Effector CD8-positive, alpha-beta T cell (primary cell): ENCODE results near the gene COPS4.
"Not testable (repeated sequence)": the region's sequence is repeated elsewhere in the genome, so short reads cannot be mapped to it uniquely, and the experiment has no call there.

Experiments
- DNase-seq: peaks from one replicate; lab custom pipeline; 2025; lab: John Stamatoyannopoulos, UW

The COPS4 gene

DNA sequence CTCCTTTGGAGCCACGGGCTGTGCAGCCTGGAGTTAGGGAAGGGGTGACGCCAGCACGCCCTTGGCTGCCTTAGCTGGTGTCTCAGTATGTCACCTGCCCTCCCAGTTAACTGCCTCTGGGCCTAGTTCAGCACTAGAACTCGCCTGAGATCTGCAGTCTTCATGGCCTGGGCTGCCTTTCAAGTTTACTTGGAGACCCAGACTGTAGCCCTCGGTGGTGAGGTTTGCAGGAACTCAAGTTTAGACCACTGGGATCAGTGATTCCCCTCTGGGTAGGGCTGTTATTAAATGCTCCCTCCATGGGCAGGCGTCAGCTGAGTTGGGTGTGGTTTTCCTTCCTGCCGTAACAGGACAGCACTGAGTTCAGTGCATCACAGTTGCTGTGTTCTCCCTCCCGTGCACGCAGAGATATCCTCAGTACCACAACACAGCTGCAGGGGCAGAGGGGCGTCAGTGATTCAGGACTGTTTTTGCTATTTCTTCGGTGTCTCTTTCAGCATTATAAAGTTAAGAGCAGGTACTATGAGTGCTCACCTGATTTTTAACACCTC, 49.0 kb downstream of the COPS4 start:
- peak; percentile 14 for DNase-seq

DNA sequence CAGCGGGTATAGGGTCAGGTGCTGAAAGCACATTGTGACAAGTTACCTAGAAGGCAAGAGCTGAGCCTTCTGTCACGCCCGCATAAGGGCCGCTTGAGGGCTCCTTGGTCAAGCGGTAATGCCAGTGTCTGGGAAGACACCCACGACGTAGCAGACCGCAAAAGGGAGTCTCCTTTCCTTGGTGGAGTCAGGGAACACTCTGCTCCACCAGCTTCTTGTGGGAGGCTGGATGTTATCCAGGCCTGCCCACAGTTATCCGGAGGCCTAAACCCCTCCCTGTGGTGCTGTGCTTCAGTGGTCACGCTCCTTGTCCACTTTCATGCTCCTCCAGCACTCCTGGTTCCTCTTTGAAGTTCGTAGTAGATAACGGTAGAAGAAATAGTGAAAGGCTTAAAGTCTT, 50.0 kb downstream of the COPS4 start:
- not testable (repeated sequence) for DNase-seq

DNA sequence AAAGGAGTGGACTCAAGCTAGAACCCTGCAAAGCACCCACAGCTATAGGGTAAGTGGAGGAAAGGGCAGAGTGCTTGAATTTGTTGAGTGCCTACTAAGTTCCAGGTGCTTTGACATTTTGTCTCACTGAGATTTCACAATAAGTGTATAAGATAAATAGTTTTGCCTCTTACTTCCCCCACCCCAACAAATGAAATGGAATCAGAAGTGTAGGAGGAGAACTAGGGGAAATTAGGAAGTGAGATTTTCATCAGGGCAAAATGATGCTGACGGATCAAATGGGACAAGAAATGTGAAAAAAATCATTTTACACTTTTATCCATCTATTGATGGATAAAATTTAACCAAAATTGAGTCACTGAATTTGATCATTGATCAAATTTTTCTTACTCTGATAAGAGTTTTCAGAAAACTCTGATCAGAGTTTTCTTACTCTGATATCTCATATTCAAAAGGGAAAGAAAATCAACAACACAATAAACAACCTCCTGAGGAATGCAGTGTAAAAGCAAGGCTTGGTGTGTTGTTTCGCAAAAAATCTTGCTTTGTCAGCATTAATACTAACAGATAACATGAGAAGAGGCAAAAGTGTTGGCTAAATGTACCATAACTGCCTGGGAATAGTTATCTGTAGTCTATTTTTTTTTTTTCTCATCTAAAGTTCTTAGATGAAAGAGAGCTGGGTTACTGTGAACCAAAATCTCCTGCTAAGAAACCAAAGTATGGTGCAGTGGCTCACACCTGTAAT, 54.6 kb downstream of the COPS4 start:
- no peak for DNase-seq

DNA sequence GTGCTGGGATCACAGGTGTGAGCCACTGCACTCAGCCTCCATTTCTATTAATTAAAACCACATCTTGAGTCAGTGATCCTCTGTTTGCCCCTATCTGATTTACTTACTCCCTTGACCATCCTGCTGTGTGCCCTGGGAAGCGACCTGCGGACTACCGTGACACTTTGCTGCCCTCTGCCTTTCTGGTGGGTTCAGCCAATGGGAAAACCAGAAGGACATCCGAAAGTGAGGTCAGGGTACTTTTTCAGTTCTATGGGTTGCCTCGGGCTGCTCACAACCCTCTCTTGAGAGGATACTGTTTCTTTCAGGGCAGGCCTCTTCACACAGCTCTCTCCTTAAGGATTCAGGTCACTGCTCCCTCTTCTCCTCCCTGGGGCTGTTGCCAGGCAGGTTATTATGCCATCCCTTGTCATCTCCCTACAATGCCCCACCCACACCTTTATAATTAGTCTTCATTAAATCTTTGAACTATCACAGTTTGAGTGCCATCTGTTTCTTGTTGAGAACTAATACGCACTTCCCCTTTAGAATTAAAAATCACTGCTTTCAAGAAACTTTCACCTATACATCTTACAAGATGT, 58.2 kb downstream of the COPS4 start:
- no peak for DNase-seq

DNA sequence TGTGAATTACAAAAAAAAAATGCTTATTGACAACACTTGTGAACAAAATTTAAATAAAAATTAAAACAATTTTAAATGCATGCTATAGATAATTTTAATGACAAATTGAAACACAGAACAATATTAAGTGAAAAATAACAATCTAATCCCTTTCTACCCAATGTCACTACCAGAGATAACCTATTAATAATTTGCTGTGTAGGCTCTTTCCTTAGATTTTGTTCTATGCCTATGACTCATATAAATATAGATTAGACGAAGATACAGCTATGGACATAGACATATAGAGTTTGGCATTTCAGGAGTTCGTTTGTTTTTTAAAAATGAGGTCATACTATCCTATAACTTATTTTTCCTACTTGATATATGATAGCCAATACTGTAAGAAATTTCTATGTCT, 61.4 kb downstream of the COPS4 start:
- no peak for DNase-seq

DNA sequence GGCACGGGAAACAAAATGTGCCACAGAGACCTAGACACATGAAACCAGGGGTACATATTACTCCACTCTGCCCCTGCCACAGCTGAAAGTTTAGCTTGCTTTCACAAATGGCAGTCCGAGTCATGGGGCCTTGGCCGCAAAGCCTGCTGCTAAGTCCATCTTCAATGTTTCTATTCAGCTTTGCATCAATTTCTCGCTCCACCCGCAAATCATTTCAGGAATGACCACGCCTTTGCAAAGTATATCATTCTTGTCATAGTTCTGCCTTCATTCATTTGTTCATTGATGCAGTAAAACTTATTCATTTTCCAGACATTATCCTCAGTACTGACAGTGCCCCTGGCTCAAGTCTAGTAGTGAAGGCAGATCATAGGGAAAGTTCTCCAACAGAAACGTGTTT, 70.0 kb downstream of the COPS4 start:
- DNase-seq: no peak

DNA sequence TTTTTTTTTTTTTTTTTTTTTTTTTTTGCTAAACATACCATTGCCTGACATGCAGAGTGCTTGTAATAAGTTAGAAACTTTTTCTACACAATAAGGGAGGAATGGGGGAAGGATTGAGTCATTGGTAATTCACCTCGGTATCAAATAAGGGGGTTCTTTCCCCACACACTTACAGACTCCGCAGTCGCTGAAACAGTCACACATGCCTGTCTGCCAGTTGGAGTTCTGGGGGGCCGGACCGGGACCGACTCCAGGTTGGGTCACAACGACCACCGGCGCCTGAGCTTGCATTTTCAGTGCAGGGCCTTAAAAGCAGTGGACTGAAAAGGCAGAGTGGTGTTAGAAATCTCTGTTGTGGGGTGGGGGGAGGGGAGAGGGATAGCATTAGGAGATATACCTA, 72.6 kb downstream of the COPS4 start:
- DNase-seq: peak; percentile 18

DNA sequence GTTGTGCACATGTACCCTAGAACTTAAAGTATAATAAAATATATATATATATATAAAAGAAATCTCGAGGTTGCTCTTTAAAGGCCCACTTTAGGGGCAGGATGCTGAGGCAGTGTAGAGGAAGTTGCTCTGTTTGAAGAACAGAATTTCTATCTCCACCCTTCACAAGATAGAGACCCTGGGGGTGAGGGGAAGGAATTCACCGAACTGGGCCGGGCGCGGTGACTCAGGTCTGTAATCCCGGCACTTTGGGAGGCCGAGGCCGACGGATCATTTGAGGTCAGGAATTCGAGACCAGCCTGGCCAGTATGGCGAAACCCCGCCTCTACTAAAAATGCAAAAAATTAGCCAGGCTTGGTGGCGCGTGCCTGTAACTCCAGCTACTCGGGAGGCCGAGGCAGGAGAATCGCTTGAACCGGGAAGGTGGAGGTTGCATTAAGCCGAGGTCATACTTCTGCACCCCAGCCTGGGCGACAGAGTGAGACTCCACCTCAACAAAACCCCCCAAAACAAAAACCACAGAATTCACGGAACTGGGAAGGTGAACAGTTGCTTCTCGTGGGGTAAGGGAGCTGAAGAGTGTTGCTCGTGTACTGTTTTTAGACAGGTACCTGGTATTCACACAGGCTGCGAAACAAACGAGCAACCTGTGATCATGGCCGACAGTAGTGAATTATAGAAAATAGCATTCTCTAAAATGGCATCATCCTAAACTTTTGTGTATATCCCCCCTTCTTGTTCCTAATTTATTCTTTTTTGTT, 73.3 kb downstream of the COPS4 start:
- DNase-seq: peak; percentile 7

DNA sequence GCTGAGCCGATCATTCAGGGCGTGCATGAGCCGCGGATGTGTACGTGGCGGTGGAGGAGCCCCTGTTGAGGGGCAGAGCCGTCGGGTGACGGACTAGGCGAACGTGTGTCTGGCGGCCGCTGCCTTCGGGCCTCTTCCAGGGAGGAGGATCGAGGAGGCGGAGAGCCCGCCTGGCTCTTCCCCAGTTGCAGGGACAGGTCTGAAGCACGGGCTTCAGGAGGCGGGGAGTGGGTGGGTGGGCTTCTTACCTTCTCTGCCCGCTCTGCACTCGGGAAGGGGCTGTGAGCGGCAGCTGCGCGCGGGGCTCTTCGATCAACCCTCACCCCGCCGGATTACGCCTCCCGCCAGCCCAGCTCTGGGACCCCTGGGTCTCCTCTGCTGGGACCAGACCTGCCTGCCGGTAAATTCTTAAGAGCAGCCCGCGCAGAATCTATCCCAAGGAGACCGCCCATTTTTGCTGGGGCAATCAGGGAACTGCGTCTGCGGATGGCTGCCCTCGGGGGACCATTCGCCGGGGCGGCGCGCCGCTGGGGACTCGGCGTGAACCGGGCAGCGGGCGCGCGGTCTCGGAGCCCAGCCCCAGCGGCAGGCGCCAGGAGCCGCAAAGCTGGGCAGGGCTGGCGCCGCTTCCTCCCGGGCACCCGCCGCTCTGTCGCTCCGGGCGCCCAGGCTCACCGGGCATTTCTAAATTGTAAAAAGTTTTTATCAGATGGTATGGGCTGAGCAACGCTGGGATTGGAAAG, 74.7 kb downstream of the COPS4 start:
- peak; percentile 4 for DNase-seq

DNA sequence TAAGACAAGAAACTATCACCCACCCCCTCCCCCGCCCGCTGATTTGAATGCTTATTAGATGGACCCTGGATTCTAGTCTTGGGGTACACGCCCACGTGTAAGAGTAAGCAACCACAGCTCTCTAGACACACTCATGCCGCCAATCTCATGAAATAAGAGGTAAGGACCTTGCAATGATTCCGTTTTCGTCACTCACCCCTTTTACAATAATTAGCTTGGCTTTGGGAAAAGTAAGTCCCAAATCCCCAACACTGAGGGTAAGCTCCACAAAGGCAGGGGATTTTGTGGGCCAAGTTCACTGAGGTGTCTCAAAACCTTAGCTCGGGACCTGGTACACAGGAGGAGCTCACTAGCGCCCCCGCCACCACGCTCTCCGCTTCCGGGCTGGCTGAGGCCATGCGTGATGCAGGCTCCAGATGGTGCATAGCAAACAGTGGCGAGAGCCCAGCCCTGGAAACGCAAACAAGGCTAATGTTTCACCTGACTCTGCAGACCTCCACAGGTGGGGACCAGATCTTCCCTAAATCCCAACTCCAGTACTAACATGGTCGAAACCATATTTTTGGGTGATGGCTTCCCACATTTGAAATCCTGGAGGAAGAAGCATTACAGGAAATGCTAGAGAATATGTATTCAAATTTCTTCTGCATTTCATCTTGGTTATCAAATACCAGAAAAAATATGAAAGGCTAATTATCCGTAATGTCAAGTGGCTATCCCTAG, 75.4 kb downstream of the COPS4 start:
- DNase-seq: peak; percentile 75

DNA sequence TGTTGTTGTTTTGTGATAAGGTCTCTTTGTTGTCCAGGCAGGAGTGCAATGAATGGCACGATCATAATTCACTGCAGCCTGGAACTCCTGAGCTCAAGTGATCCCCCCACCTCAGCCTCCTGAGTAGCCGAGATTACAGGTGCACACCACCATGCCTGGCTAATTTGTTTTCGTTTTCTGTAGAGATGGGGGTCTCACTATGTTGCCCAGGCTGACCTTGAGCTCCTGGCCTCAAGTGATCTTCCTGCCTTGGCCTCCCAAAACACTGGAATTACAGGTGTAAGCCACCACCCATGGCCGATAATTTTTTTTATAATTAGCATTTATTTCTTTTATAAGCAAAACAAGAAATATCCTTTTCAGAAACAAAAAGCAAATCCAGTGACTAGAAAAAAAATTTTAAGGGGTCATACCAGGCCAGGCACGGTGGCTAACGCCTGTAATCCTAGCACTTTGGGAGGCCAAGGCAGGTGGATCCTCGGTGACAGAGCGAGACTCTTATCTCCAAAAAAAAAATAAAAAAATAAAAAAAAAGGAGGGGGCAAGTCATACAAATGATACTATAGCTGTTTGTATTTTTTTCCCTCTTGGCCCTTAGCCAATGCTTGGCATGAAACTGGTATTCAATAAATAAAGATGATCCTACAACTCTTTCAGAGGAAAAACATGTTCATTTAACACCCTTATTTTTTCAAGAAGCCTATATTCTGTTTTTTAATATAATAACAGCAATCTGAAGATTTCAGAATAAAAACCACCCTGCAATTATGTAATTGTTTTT, 76.2 kb downstream of the COPS4 start:
- DNase-seq: no peak

DNA sequence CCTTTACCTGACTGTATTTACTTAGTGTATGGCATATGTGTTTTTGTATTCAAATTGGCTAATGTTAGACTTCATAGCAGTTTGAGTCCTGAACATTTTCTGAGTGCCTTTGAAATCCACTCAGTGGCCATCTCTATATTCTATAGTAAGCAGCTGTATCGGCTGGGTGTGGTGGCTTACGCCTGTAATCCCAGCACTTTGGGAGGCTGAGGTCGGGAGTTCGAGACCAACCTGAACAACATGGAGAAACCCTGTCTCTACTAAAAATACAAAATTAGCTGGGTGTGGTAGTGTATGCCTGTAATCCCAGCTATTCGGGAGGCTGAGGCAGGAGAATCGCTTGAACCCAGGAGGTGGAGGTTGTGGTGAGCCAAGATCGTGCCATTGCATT, 76.8 kb downstream of the COPS4 start:
- DNase-seq: not testable (repeated sequence)

DNA sequence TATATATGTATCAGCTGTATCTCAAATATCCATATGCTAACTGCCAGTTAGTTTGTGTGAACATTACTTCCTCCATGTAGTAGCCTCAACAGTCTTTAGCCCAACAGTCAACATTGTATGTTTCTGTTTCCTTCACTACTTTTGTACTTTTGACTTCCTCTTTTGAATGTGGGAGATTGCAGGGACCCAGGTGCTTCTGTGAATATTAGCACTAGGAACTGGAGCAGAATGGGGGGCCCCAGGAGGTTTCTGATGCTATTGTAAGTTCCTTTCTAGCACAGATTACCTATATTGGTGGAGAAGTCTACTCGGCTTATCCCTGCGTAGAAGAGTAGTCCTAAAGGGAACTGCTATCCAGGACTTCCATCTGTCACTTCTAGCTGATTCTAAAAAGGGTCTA, 77.2 kb downstream of the COPS4 start:
- DNase-seq: no peak

DNA sequence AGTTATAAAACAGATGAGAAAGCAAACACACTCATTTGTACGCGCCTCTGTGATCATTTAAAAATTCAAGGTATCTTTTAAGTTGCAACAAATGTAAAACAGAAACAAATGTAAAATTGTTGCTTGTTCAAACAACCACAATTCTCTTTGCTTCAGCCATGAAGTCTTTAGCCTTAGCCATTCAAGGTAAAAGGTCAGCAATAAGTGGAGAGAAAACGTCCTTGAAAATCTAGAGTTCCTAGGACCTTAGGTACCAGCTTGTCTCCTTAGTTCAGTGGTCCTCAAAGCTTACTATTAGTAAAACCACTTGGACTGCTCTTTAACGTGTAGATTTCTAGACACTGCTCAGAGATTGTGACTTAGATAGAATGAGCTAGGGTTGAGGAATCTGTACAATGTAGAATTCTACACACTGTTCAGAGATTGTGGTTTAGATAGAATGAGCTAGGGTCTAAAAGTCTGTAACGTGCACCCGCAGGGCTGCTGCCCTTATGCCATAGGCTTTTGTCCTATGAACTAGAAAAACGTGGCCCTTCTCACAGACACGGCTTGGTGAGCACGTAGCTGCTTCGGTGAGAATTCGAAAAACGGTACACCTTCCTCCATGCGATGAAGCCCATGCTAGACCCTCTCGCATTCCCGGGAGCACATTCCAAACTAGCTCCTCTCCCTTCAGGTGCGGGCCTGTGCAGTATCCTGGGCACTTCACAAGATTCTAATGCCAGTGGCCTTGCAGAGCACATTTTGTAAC, 77.9 kb downstream of the COPS4 start:
- DNase-seq: no peak

DNA sequence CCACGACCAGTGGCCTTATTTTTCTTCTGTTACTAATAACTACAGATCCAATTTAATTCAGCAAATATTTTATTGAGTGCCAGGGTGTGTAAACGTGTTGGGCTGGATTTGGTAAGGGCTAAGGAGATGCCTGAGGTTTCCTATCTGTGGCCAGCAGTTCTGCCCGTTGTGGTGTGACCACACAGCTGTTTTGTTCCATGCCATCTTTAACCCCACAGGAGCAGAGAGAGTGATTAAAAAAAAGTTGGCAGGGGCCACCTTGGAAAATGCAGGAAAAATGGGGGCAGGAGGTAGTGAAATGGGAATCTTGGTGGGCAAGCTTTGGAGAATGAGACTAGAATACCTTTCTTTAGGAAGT, 78.4 kb downstream of the COPS4 start:
- DNase-seq: no peak

DNA sequence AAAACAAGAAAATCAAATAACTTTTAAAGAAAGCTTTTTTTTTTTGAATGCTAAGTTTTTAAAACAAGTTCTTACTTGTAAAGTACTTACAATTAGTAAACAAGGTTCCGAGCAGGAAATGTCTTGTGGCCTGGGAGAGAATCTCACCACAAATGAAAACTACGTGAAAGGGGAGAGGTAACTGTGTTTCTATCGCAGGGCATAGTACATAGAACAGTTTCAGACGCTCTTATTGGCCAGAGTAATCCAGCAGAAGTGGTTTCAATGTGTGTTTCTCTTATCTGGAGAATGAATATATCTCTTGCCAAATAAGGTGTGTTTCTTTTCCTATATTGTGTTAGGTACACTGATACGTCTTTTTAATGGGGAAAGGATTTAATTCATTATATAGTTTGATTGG, 79.6 kb downstream of the COPS4 start, which contains the start of gene PLAC8:
PLAC8 (minus strand) TSS at position 154 of the 400 bp plus-strand sequence. CDS start 6,808 bp downstream, outside the sequence.
- peak; percentile 14 for DNase-seq

DNA sequence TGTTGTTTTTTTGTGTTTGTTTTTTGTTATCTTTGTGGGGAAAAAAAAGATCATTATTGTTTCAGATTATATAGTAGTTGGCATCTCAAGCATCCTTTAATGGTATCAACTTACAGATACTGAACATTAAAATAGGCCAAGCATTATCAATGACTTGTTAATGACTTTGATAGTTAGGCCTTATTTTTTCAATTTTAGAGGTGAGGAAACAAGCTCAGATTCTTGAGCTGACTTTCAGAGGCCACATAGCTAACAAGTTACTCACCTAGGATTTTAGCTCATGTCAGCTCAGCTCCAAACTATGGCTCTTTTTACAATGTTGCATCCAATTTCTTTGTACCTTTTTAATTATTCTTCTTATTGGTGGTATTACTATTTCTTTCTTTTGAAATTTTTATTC, 80.0 kb downstream of the COPS4 start:
- no peak for DNase-seq

DNA sequence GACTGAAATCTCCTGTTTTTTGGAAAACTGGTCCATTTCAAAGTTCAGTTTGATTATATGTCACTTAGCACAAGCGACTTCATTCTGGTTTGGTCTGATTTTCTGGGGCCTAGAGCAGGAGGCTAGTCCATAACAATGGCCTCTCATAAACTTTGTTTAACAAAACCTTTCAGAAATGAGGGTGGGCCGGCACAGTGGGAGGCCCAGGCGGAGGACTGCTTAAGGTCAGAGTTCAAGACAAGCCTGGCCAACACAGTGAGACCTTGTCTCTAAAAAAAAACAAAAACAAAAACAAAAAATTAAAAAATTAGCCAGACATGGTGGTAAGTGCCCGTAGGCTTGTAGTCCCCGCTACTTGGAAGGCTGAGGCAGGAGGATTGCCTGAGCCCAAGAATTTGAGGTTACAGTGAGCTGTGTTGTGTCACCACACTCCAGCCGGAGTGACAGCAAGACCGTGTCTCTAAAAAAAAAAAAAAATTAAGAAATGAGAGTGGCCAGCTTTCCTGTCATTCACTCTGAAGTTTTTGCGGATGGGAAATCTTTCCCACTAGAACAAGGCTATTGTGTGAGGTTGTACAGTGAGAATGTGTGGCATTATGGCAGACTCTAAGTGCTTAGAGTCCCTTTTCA, 80.8 kb downstream of the COPS4 start:
- DNase-seq: no peak

DNA sequence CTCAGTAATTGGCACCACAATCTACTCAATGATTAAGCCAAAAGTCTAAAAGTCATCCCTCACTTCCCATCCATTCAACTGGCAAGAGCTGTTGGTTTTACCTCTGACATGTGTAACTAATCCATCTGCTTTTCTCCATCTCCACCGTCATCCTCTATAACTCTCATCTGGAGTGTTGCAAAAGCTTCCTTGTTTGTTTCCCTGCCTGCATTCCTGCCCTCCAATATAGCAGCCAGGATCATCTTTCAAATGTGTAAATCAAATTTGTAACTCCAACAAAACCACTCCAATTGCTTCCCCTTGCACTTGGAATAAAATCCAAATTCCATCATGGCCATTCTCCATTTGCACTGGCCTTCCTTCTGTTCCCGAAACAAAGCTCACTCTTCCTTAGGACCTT, 83.9 kb downstream of the COPS4 start:
- DNase-seq: no peak
